ENCODE measurements around the gene OR2F1.

The OR2F1 gene

GRCh38 chr7:143954544-143954943 is at the start of gene OR2F1:
OR2F1 (plus strand) TSS chr7:143954844; CDS start chr7:143959971, 5,127 bp downstream.
- no peak for DNase-seq (ENCODE audit: low read depth, low spot score)

- DNase-seq (ENCODE audit: low read depth, low spot score) = no peak
Observed at GRCh38 chr7:143905509-143905908, 49.1 kb upstream of the OR2F1 start.

GRCh38 chr7:143906151-143906550 is 48.5 kb upstream of the OR2F1 start:
- DNase-seq (ENCODE audit: low read depth, low spot score) = no peak

GRCh38 chr7:143906895-143907294 is 47.7 kb upstream of the OR2F1 start:
- DNase-seq (ENCODE audit: low read depth, low spot score) = no peak

GRCh38 chr7:143908120-143908519 is 46.5 kb upstream of the OR2F1 start:
- no peak for DNase-seq (ENCODE audit: low read depth, low spot score)

- no peak for DNase-seq (ENCODE audit: low read depth, low spot score)
Observed at GRCh38 chr7:143909863-143910262, 44.8 kb upstream of the OR2F1 start.

GRCh38 chr7:143910473-143911248 is 44.0 kb upstream of the OR2F1 start:
- no peak for DNase-seq (ENCODE audit: low read depth, low spot score)

GRCh38 chr7:143913945-143914615 is 40.6 kb upstream of the OR2F1 start:
- DNase-seq (ENCODE audit: low read depth, low spot score) = no peak

- no peak for DNase-seq (ENCODE audit: low read depth, low spot score)
Observed at GRCh38 chr7:143914938-143915652, 39.5 kb upstream of the OR2F1 start.

- no peak for DNase-seq (ENCODE audit: low read depth, low spot score)
Observed at GRCh38 chr7:143924851-143925250, 29.8 kb upstream of the OR2F1 start.

- no peak for DNase-seq (ENCODE audit: low read depth, low spot score)
Observed at GRCh38 chr7:143929224-143929920, 25.3 kb upstream of the OR2F1 start.

- no peak for DNase-seq (ENCODE audit: low read depth, low spot score)
Observed at GRCh38 chr7:143931739-143932138, 22.9 kb upstream of the OR2F1 start.

- no peak for DNase-seq (ENCODE audit: low read depth, low spot score)
Observed at GRCh38 chr7:143934526-143935325, 19.9 kb upstream of the OR2F1 start, which contains the start of gene OR2F2. OR2F2 (plus strand) TSS chr7:143935233; CDS start chr7:143935233, 0 bp downstream.

- DNase-seq (ENCODE audit: low read depth, low spot score) = no peak
Observed at GRCh38 chr7:143936087-143937009, 18.3 kb upstream of the OR2F1 start.

GRCh38 chr7:143938379-143939243 is 16.0 kb upstream of the OR2F1 start:
- DNase-seq (ENCODE audit: low read depth, low spot score) = no peak

- DNase-seq (ENCODE audit: low read depth, low spot score) = no peak
Observed at GRCh38 chr7:143945423-143945822, 9.2 kb upstream of the OR2F1 start.

GRCh38 chr7:143947111-143947510 is 7.5 kb upstream of the OR2F1 start:
- no peak for DNase-seq (ENCODE audit: low read depth, low spot score)

- no peak for DNase-seq (ENCODE audit: low read depth, low spot score)
Observed at GRCh38 chr7:143948733-143949132, 5.9 kb upstream of the OR2F1 start.

- no peak for DNase-seq (ENCODE audit: low read depth, low spot score)
Observed at GRCh38 chr7:143953421-143953820, 1.2 kb upstream of the OR2F1 start.
